ENCODE measurements around the gene SLC5A12.

Gene SLC5A12

DNA sequence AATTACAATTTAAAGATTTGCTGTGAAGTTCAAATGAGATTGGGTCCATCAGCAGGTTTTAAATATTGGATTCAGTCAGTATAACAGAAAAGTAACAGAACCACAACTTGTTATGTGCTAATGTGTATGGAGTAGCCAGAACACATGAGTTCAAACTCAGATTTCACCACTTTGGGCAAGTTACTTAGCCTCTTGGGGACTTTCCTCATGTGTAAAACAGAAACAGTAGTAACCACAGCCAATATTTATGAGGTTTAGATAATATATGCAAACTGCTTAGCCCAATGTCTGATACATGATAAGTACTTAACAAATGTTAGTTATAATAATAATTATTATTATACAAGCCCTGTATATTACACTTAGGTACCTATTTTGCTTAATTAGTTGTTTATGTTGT lies 21.8 kb upstream of the SLC5A12 start:
- H3K36me3 ChIP-seq (ENCODE audit: control insufficient read depth, insufficient read depth, low read length, severe bottlenecking): no peaks in the 10 kb centered on the region
- no peaks in the 10 kb centered on the region for H3K9me3 ChIP-seq (ENCODE audit: control insufficient read depth, low read length)
- H3K4me3 ChIP-seq (ENCODE audit: low read length): no peak overlapping the region
- DNase-seq (ENCODE audit: low read depth): no peak
- no peak overlapping the region for H3K9ac ChIP-seq (ENCODE audit: low read length)
- no peaks in the 10 kb centered on the region for H3K27me3 ChIP-seq (replicated peaks; ENCODE audit: control insufficient read depth, insufficient read depth, low read length)
- H3K4me1 ChIP-seq (ENCODE audit: control insufficient read depth, insufficient read depth, low read length): peaks cover 4% of the 10 kb centered on the region

DNA sequence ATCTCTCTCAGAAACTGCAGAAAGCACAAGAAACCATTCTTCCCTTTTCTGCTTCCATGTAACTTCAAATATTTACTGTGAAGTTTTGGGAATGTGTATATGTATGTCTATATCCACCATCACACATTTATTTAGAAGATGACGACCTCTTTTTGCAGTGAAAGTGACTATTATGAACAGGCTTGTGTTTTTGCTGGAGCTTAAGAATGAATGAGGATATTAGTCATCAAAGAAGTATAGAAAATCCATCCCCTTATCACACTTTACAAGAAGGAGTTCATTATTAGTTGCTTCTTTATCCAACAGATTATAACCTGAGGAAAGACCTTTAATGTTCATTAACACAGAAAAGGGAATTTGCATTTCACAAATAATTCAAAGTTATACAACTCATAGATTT lies 21.1 kb upstream of the SLC5A12 start:
- H3K36me3 ChIP-seq (ENCODE audit: control insufficient read depth, insufficient read depth, low read length, severe bottlenecking): no peaks in the 10 kb centered on the region
- no peak overlapping the region for H3K9ac ChIP-seq (ENCODE audit: low read length)
- H3K9me3 ChIP-seq (ENCODE audit: control insufficient read depth, low read length): no peaks in the 10 kb centered on the region
- no peaks in the 10 kb centered on the region for H3K27me3 ChIP-seq (replicated peaks; ENCODE audit: control insufficient read depth, insufficient read depth, low read length)
- no peak overlapping the region for H3K4me3 ChIP-seq (ENCODE audit: low read length)
- H3K4me1 ChIP-seq (ENCODE audit: control insufficient read depth, insufficient read depth, low read length): peaks cover 4% of the 10 kb centered on the region
- no peak for DNase-seq (ENCODE audit: low read depth)

DNA sequence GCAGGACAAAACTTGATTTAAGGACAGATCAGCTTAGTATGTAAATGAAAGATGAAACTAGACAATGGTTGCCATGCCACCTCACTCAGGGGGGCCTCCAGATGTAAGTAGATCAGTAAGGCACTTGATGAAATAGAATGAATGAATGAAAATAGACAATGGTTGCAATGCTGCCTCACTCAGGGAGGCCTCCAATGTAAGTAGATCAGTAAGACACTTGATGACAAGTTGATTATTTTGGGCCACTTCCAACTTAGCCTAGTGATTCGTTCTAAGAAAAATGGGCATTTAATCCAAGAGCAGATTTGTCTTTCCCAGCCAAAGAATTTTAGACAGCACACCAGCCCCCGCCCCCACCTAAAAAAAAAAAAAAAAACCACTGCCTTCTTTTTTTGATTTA lies 19.2 kb upstream of the SLC5A12 start:
- Histone ChIP-seq H3K9me3 (ENCODE audit: control insufficient read depth, low read length) (no peaks in the 10 kb centered on the region), H3K4me1 (ENCODE audit: control insufficient read depth, insufficient read depth, low read length) (peaks cover 4% of the 10 kb centered on the region), H3K36me3 (ENCODE audit: control insufficient read depth, insufficient read depth, low read length, severe bottlenecking) (no peaks in the 10 kb centered on the region), H3K9ac (ENCODE audit: low read length) (no peak overlapping the region), H3K27me3 (replicated peaks; ENCODE audit: control insufficient read depth, insufficient read depth, low read length) (no peaks in the 10 kb centered on the region), H3K4me3 (ENCODE audit: low read length) (no peak overlapping the region)
- DNase-seq (ENCODE audit: low read depth): peak; percentile 89

DNA sequence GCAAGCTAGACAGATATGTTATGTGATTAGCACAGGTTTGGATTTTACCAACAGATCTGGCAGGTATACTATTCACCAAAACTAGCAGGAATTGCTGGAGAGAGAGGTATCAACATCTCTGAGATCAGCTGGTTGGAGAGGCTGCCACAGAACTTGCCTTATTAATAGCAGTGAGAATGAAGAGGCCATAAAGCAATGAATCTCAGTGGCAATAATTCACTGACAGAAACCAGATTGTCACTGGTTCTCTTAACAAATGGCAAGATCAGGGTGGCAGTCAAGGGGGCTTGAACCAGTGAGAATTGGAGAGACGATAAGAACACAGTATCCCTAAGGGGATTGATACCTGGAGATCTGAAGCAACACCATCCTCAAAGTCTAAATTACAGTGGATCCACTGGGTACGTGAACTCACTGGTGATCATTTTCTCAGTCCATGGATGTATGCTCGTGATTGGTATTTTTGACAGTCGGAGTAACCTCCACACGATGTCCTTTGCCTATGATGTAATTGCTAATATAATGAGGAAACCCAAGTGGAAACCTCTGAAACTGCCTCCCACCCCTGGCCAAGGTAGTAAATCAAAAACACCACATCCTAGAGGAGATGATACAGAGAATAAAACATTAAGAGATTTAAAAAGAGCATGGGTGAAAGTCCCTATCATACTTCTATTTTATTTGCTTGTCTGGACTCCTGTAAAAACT lies 17.7 kb upstream of the SLC5A12 start:
- H3K9me3 ChIP-seq (ENCODE audit: control insufficient read depth, low read length): no peaks in the 10 kb centered on the region
- DNase-seq (ENCODE audit: low read depth): no peak
- H3K36me3 ChIP-seq (ENCODE audit: control insufficient read depth, insufficient read depth, low read length, severe bottlenecking): no peaks in the 10 kb centered on the region
- H3K4me1 ChIP-seq (ENCODE audit: control insufficient read depth, insufficient read depth, low read length): peaks cover 4% of the 10 kb centered on the region
- H3K27me3 ChIP-seq (replicated peaks; ENCODE audit: control insufficient read depth, insufficient read depth, low read length): no peaks in the 10 kb centered on the region
- no peak overlapping the region for H3K4me3 ChIP-seq (ENCODE audit: low read length)
- H3K9ac ChIP-seq (ENCODE audit: low read length): no peak overlapping the region

DNA sequence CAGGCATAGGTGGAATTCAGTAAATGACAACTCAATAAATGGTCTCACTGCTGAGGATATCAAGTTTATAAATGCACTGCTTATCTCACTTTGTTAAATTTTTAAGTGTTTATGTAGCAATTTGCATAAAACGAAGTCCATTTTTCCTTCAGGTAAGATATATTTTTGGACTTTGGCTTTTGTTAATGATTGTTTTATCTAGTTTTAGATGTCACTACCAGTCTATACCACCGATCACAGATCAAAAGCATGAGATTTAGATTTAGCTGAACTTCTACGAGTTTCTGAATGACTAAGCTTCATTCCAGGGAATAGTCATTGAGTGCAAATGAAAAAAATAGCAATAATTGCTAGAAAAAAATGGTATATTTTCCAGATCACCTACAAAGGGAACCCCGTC lies 12.8 kb upstream of the SLC5A12 start:
- Histone ChIP-seq H3K4me1 (ENCODE audit: control insufficient read depth, insufficient read depth, low read length) (peaks cover 7% of the 10 kb centered on the region), H3K9me3 (ENCODE audit: control insufficient read depth, low read length) (no peaks in the 10 kb centered on the region), H3K27me3 (replicated peaks; ENCODE audit: control insufficient read depth, insufficient read depth, low read length) (no peaks in the 10 kb centered on the region), H3K4me3 (ENCODE audit: low read length) (no peak overlapping the region), H3K36me3 (ENCODE audit: control insufficient read depth, insufficient read depth, low read length, severe bottlenecking) (no peaks in the 10 kb centered on the region), H3K9ac (ENCODE audit: low read length) (no peak overlapping the region)
- DNase-seq (ENCODE audit: low read depth): no peak

DNA sequence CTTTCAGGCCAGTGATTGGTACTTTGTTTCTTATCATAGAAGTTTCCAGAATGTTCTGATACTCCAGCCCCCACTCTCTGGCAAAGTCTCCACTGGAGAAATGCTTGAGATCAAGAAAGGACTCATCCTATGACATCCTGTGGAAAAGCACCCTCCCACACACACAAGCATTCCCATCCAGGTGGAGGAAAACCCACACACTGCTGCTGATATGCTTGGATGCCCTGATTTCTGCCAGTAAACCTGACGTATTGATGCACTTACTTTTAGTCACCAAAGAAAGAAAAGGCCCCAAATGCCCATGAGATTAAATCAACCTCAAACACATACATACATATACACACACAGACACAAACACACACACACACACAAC lies 9.2 kb upstream of the SLC5A12 start:
- Histone ChIP-seq H3K4me3 (ENCODE audit: low read length) (no peak overlapping the region), H3K9me3 (ENCODE audit: control insufficient read depth, low read length) (no peaks in the 10 kb centered on the region)

DNA sequence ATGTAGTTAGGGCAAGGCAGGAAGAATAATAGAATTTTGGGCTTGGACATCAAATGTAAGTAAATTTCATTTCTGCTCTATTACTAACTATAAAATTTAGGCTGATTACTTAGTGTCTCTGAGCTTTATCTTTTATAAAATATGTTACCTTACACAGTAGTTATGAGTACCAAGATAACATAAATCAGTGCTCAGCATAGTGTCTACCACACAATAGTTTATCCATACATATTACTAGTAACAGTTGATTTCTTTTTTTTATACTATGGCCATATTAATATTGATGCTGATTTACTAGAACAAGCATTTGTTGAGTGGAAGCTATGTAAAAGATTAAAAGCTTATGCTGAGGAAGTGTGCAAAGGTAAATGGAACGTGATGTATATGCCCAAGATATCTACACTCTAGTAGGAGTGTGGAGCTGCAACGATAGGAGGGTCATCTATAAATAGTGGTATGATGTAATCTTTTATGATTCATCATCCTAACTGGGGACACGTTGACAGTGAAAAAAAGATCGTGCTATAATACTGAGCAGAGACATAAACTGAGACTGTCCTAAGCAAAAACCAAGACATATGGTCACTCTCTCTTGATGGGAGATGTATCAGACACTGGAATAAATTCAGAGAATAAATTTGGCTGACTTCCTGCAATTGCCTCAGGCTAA lies 8.7 kb upstream of the SLC5A12 start:
- Histone ChIP-seq H3K4me3 (ENCODE audit: low read length) (no peak overlapping the region), H3K27me3 (replicated peaks; ENCODE audit: control insufficient read depth, insufficient read depth, low read length) (no peaks in the 10 kb centered on the region), H3K9ac (ENCODE audit: low read length) (no peak overlapping the region), H3K36me3 (ENCODE audit: control insufficient read depth, insufficient read depth, low read length, severe bottlenecking) (no peaks in the 10 kb centered on the region), H3K9me3 (ENCODE audit: control insufficient read depth, low read length) (no peaks in the 10 kb centered on the region), H3K4me1 (ENCODE audit: control insufficient read depth, insufficient read depth, low read length) (peaks cover 7% of the 10 kb centered on the region)
- peak; percentile 63 for DNase-seq (ENCODE audit: low read depth)

More for the DNA sequence above, 9.2 kb upstream of the SLC5A12 start:
- no peak for DNase-seq (ENCODE audit: low read depth)
- Histone ChIP-seq H3K36me3 (ENCODE audit: control insufficient read depth, insufficient read depth, low read length, severe bottlenecking) (no peaks in the 10 kb centered on the region), H3K27me3 (replicated peaks; ENCODE audit: control insufficient read depth, insufficient read depth, low read length) (no peaks in the 10 kb centered on the region), H3K4me1 (ENCODE audit: control insufficient read depth, insufficient read depth, low read length) (peaks cover 7% of the 10 kb centered on the region), H3K9ac (ENCODE audit: low read length) (no peak overlapping the region)

DNA sequence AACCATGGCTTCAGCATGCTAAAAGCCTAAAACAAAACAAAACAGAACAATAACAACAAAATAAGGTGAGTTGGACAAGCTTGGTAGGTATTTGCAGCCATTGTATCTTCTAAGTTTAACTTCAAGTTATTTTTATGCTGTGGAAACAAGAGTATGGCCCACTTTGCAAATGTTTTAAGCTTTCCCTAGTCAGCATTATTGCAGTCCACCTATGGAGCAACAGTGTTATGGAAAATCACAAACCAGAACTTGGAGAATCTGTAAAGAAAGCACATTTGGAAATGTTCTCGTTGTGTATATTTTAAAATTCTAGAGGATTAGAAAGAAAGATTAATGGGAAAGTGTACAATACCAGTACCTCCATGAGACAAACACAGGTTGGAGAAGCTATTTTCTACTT lies 7.4 kb upstream of the SLC5A12 start:
- Histone ChIP-seq H3K36me3 (ENCODE audit: control insufficient read depth, insufficient read depth, low read length, severe bottlenecking) (no peaks in the 10 kb centered on the region), H3K9me3 (ENCODE audit: control insufficient read depth, low read length) (no peaks in the 10 kb centered on the region)
- no peak for DNase-seq (ENCODE audit: low read depth)

DNA sequence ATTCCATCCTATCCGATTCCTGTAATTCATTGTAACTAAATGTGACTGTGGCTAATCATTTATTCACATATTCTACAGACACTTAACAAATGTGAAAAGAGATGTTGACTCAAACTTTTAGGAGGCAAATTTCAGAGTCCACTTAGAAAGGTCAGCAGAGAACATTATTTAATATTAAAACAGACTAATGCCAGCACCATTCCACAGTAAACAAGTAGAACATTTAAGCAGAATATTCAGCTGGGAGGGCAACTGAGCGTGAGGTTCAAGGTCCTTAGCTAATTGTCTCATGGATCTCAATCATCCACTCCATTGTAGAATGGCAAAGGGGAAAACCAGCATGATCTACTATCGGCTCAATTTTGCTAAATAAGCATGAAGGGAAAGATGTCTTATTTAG lies 5.1 kb upstream of the SLC5A12 start:
- H3K4me1 ChIP-seq (ENCODE audit: control insufficient read depth, insufficient read depth, low read length): peaks cover 7% of the 10 kb centered on the region
- no peak for DNase-seq (ENCODE audit: low read depth)
- H3K9ac ChIP-seq (ENCODE audit: low read length): no peak overlapping the region
- no peak overlapping the region for H3K4me3 ChIP-seq (ENCODE audit: low read length)
- H3K36me3 ChIP-seq (ENCODE audit: control insufficient read depth, insufficient read depth, low read length, severe bottlenecking): no peaks in the 10 kb centered on the region
- H3K9me3 ChIP-seq (ENCODE audit: control insufficient read depth, low read length): no peaks in the 10 kb centered on the region
- H3K27me3 ChIP-seq (replicated peaks; ENCODE audit: control insufficient read depth, insufficient read depth, low read length): no peaks in the 10 kb centered on the region

More for the DNA sequence above, 7.4 kb upstream of the SLC5A12 start:
- Histone ChIP-seq H3K27me3 (replicated peaks; ENCODE audit: control insufficient read depth, insufficient read depth, low read length) (no peaks in the 10 kb centered on the region), H3K9ac (ENCODE audit: low read length) (no peak overlapping the region), H3K4me3 (ENCODE audit: low read length) (no peak overlapping the region), H3K4me1 (ENCODE audit: control insufficient read depth, insufficient read depth, low read length) (peaks cover 7% of the 10 kb centered on the region)

DNA sequence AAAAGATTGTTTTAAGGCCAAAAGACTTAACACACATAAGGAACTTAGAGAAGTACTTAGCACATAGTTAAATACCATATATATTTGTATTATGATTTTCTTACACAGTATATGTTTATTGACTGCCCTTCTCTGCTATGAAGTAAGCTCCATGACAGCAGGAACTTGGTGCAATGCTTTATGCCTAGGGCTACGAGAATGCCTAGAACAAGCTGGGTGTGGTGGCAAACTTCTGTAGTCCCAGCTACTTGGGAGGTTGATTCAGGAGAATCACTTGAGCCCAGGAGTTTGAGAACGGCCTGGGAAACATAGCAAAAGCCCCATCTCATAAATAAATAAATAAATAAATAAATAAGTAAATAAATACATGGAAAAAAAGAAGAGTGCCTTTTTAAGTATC lies 1.9 kb downstream of the SLC5A12 start:
- H3K27me3 ChIP-seq (replicated peaks; ENCODE audit: control insufficient read depth, insufficient read depth, low read length): no peaks in the 10 kb centered on the region
- H3K36me3 ChIP-seq (ENCODE audit: control insufficient read depth, insufficient read depth, low read length, severe bottlenecking): no peaks in the 10 kb centered on the region
- H3K9ac ChIP-seq (ENCODE audit: low read length): no peak overlapping the region
- no peak overlapping the region for H3K4me3 ChIP-seq (ENCODE audit: low read length)
- DNase-seq (ENCODE audit: low read depth): peak; percentile 71
- no peaks in the 10 kb centered on the region for H3K9me3 ChIP-seq (ENCODE audit: control insufficient read depth, low read length)
- no peaks in the 10 kb centered on the region for H3K4me1 ChIP-seq (ENCODE audit: control insufficient read depth, insufficient read depth, low read length)

DNA sequence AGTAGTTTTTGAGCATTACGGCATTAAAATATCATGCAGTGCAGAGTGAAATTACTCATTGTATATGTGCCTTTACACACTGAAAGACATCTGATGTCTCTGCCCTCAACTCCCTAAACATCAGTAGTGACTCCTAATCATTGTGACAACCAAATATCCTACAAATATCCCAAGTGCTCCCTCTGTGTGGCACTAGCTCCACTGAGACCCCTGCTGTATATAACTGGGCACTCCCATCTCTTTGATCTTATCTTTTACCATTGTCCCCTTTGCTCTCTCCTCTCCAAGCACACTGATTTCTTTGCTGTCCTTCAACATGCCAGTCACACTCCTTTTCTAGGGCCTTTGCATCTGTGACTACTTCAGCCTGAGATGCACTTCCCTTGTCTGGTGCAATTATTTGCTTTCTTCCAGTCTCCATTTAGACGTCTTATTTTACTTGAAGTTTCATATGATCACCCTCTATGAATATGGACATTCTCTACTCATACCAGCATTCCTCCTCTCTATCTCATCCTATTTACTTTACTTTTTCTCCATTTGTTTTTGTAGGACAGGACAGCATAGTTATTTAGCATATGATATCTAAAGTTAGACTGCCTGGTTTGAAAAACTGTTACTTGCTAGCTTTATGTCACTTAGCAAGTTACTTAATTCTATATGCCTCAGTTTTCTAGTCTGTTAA lies 2.4 kb downstream of the SLC5A12 start:
- no peaks in the 10 kb centered on the region for H3K9me3 ChIP-seq (ENCODE audit: control insufficient read depth, low read length)
- no peak overlapping the region for H3K4me3 ChIP-seq (ENCODE audit: low read length)
- H3K36me3 ChIP-seq (ENCODE audit: control insufficient read depth, insufficient read depth, low read length, severe bottlenecking): no peaks in the 10 kb centered on the region
- no peaks in the 10 kb centered on the region for H3K27me3 ChIP-seq (replicated peaks; ENCODE audit: control insufficient read depth, insufficient read depth, low read length)
- no peaks in the 10 kb centered on the region for H3K4me1 ChIP-seq (ENCODE audit: control insufficient read depth, insufficient read depth, low read length)
- H3K9ac ChIP-seq (ENCODE audit: low read length): no peak overlapping the region
- no peak for DNase-seq (ENCODE audit: low read depth)
